ENCODE measurements around the gene ZNF276.

- TF ChIP-seq CTCF (conservative IDR thresholded peaks at IDR 0.05) = no peak
- TF ChIP-seq EZH2 (IDR thresholded peaks at IDR 0.05; ENCODE audit: low read depth) = no peak
These were observed 53.9 kb downstream of the ZNF276 start for GRCh38 chr16:89775223-89775622.
